Neural cell (in vitro differentiated cells): ENCODE results near the gene C11orf87.

ENCODE experiments used
- CTCF ChIP-seq: fragments of 450-650 bp; IDR thresholded peaks from 2 replicates; pipeline ENCODE4 v1.5.1; 2014; ENCODE audit warnings: antibody characterized with exemption, mild to moderate bottlenecking, moderate library complexity; ENCODE audit not compliant: poor library complexity, severe bottlenecking
- EP300 ChIP-seq: fragments of 450-650 bp; conservative IDR thresholded peaks from 2 replicates; pipeline ENCODE4 v1.6.1; 2014; ENCODE audit warnings: antibody characterized with exemption, mild to moderate bottlenecking, moderate library complexity; ENCODE audit not compliant: poor library complexity, severe bottlenecking
- EZH2 ChIP-seq: fragments of 200-600, 300-800 bp; shearing (Covaris generic), sonication (generic); IDR thresholded peaks from 2 replicates; pipeline ENCODE4 v1.6.1; 2014; ENCODE audit warnings: antibody characterized with exemption, low read length, borderline replicate concordance, mild to moderate bottlenecking; ENCODE audit not compliant: insufficient read depth, poor library complexity, severe bottlenecking
- POLR2AphosphoS5 ChIP-seq: IDR thresholded peaks from 2 replicates; pipeline ENCODE4 v1.6.1; 2012

GRCh38 chr11:109390752-109391151 lies 31.2 kb upstream of the C11orf87 start:
- TF ChIP-seq CTCF (no peak), POLR2AphosphoS5 (no peak), EZH2 (no peak), EP300 (no peak)
